K562 (cell line): ENCODE results near the gene CACNG7. TPM values are rescaled to one million over a fixed set of nuclear protein-coding genes. Genes with fewer than 3 reads are reported as not detected.

Experiments used
- ATAC-seq: fragments of 200-7000 bp; cut with Tn5 transposase; 3 replicates; pipeline ENCODE4 v1.9.1; 2020; ENCODE audit warnings: moderate library complexity
- BruUV-seq: library from RNA; stranded (reverse); fragments of 400-500 nt; replicated peaks from 2 replicates; lab custom pipeline; 2021; lab: Mats Ljungman, UMichigan
- CTCF ChIA-PET: fragments of 300-600 bp; formaldehyde crosslinking; extraction: SDS; loops from one replicate; lab custom pipeline; 2021; ENCODE audit warnings: low intra/inter-chr PET ratio; lab: Yijun Ruan, JAX
- POLR2A ChIA-PET: fragments of 300-600, 350-650 bp; sonication (Branson Sonifier 250); formaldehyde crosslinking; extraction: SDS; loops from one replicate; lab custom pipeline; 2021; ENCODE audit warnings: antibody characterized with exemption, inconsistent platforms; lab: Yijun Ruan, JAX
- DNase-seq, 4 experiments: peaks; one replicate each; pipeline versions ENCODE4 v3.0.0 to v3.0.0-alpha.2; 2011 to 2018; ENCODE audit warnings: low spot score in 3 of 4, mixed read lengths in 3 of 4; ENCODE audit errors: extremely low read depth in 1 of 4
- FAIRE-seq: peaks from 2 replicates; lab custom pipeline; 2011; peaks lifted over from hg19 to GRCh38; lab: Jason Lieb, UNC
- H2AFZ ChIP-seq: 2 replicates; pipeline ENCODE4 v1.6.0; 2011; ENCODE audit warnings: low read depth, low read length, control low read depth, inconsistent platforms
- H3K27ac ChIP-seq: fragments of 200-600 bp; 3 replicates; pipeline ENCODE4 v1.8.0; 2011; ENCODE audit warnings: low read depth, mild to moderate bottlenecking, control low read depth, inconsistent platforms, low read length, moderate library complexity, mixed read lengths; ENCODE audit errors: extremely low read depth
- H3K27me3 ChIP-seq, 2 experiments: fragments of 300-600 bp in 1 of 2; 2 replicates in 1 of 2; 3 replicates in 1 of 2; pipeline versions ENCODE4 v1.6.0 to v1.8.0; 2011; ENCODE audit warnings: inconsistent platforms in 2 of 2, low read length in 2 of 2, mild to moderate bottlenecking in 1 of 2, mixed read lengths in 1 of 2, moderate library complexity in 1 of 2; ENCODE audit not compliant: control insufficient read depth in 2 of 2, insufficient read depth in 2 of 2
- H3K36me3 ChIP-seq: fragments of 300-600 bp; 3 replicates; pipeline ENCODE4 v1.8.0; 2011; ENCODE audit warnings: mild to moderate bottlenecking, low read length, inconsistent platforms; ENCODE audit not compliant: control insufficient read depth, insufficient read depth
- H3K4me1 ChIP-seq, 2 experiments: fragments of 200-600 bp in 1 of 2; replicated peaks in 1 of 2; 2 replicates in 1 of 2; 3 replicates in 1 of 2; pipeline versions ENCODE4 v1.5.1 to v1.8.0; 2011; ENCODE audit warnings: inconsistent platforms in 2 of 2, low read length in 2 of 2, mild to moderate bottlenecking in 1 of 2, mixed read lengths in 1 of 2, moderate library complexity in 1 of 2; ENCODE audit not compliant: control insufficient read depth in 2 of 2, insufficient read depth in 2 of 2
- H3K4me2 ChIP-seq: 2 replicates; pipeline ENCODE4 v1.6.1; 2011; ENCODE audit warnings: low read length, control low read depth, inconsistent platforms, mixed read lengths; ENCODE audit not compliant: insufficient read depth
- H3K4me3 ChIP-seq: fragments of 200-600 bp; sonication (generic), shearing (Covaris generic); 2 replicates; pipeline ENCODE4 v1.5.1; 2016; ENCODE audit warnings: control low read depth, inconsistent platforms
- H3K79me2 ChIP-seq: fragments of 200-600 bp; 3 replicates; pipeline ENCODE4 v1.8.0; 2011; ENCODE audit warnings: low read length, inconsistent platforms; ENCODE audit not compliant: control insufficient read depth, insufficient read depth
- H3K9ac ChIP-seq, 2 experiments: 2 replicates each; pipeline versions ENCODE4 v1.6.0 to v1.6.1; 2011; ENCODE audit warnings: low read depth in 2 of 2, low read length in 2 of 2, control low read depth in 1 of 2, inconsistent platforms in 1 of 2, mild to moderate bottlenecking in 1 of 2, mixed read lengths in 1 of 2; ENCODE audit not compliant: insufficient read depth in 1 of 2
- H3K9me1 ChIP-seq: one replicate; pipeline ENCODE4 v1.6.0; 2011; ENCODE audit warnings: inconsistent platforms, mild to moderate bottlenecking, low read length, moderate library complexity; ENCODE audit not compliant: control insufficient read depth, insufficient read depth
- H3K9me3 ChIP-seq: replicated peaks from 2 replicates; pipeline ENCODE4 v1.5.1; 2011; ENCODE audit warnings: low read depth, low read length, inconsistent platforms; ENCODE audit not compliant: control insufficient read depth, insufficient read depth
- H4K20me1 ChIP-seq: replicated peaks from 2 replicates; pipeline ENCODE4 v1.6.1; 2011; ENCODE audit warnings: low read length, inconsistent platforms, mixed read lengths; ENCODE audit not compliant: control insufficient read depth, insufficient read depth
- BRCA1 ChIP-seq, 2 experiments: fragments of 450-650 bp in 1 of 2; sonication (generic) in 1 of 2; formaldehyde crosslinking in 1 of 2; IDR thresholded peaks; 2 replicates each; pipeline versions ENCODE4 v1.5.0 to v1.6.1; 2017 to 2020; ENCODE audit warnings: mild to moderate bottlenecking in 1 of 2, missing genetic modification reagents in 1 of 2
- CGGBP1 ChIP-seq: fragments of 250-450 bp; sonication (Bioruptor Pico); IDR thresholded peaks from 2 replicates; pipeline ENCODE4 v1.9.0; 2021; ENCODE audit warnings: mild to moderate bottlenecking
- CHD2 ChIP-seq: IDR thresholded peaks from 2 replicates; pipeline ENCODE4 v1.6.1; 2011; ENCODE audit warnings: low read depth, low read length
- CREM ChIP-seq: IDR thresholded peaks from 2 replicates; pipeline ENCODE4 v1.6.1; 2014; ENCODE audit warnings: antibody characterized with exemption, low read depth
- EWSR1 ChIP-seq: fragments of 450-650 bp; IDR thresholded peaks from 2 replicates; pipeline ENCODE4 v1.6.1; 2018; ENCODE audit warnings: borderline replicate concordance, mild to moderate bottlenecking, low read depth, moderate library complexity; ENCODE audit not compliant: partially characterized antibody
- FOXO4 ChIP-seq: fragments of 450-650 bp; formaldehyde crosslinking; IDR thresholded peaks from 2 replicates; pipeline ENCODE4 v1.4.0; 2020; ENCODE audit warnings: mild to moderate bottlenecking, moderate library complexity
- ILF3 ChIP-seq: fragments of 450-650 bp; IDR thresholded peaks from 2 replicates; pipeline ENCODE4 v1.6.1; 2018; ENCODE audit warnings: antibody characterized with exemption, mild to moderate bottlenecking, moderate library complexity, borderline replicate concordance
- KDM5B ChIP-seq: fragments of 200-600 bp; sonication (generic); IDR thresholded peaks from 2 replicates; pipeline ENCODE4 v1.6.1; 2012; ENCODE audit warnings: low read depth, mild to moderate bottlenecking, moderate library complexity, low read length, control low read depth, inconsistent platforms; ENCODE audit not compliant: insufficient replicate concordance
- MAFF ChIP-seq: IDR thresholded peaks from 2 replicates; pipeline ENCODE4 v1.6.1; 2012; ENCODE audit warnings: low read length, improper control_type of control experiment
- RBM22 ChIP-seq: fragments of 200-400 bp; formaldehyde crosslinking; IDR thresholded peaks from 2 replicates; pipeline ENCODE4 v1.6.1; 2018; ENCODE audit warnings: low read length, low read depth; ENCODE audit not compliant: poor library complexity, severe bottlenecking
- VEZF1 ChIP-seq: fragments of 200-800 bp; sonication (Bioruptor generic); IDR thresholded peaks from 2 replicates; pipeline ENCODE4 v1.6.1; 2017; ENCODE audit warnings: missing genetic modification characterization, missing compliant biosample characterization
- ZC3H11A ChIP-seq: IDR thresholded peaks from 2 replicates; pipeline ENCODE4 v1.6.1; 2012; ENCODE audit warnings: low read depth, low read length, improper control_type of control experiment
- ZKSCAN3 ChIP-seq: fragments of 250-450 bp; sonication (Bioruptor Pico); IDR thresholded peaks from 2 replicates; pipeline ENCODE4 v1.4.0; 2020
- ZNF146 ChIP-seq: IDR thresholded peaks from one replicate; pipeline ENCODE4 v1.6.1; 2018; ENCODE audit warnings: missing compliant biosample characterization; ENCODE audit not compliant: unreplicated experiment
- WGBS: fragments of 100-300 bp; shearing (Covaris generic); methylation state at CpG from one replicate; pipeline ENCODE4 v1.1.6; 2016; ENCODE audit warnings: low coverage, mixed read lengths; ENCODE audit not compliant: insufficient coverage; ENCODE audit errors: missing lambda C conversion rate; 5-methylcytosine and 5-hydroxymethylcytosine counted together
- in situ Hi-C: fragments of 300-500 bp; cut with MboI; formaldehyde crosslinking; loops from 4 replicates; pipeline ENCODE4 v1.15.0; 2018; ENCODE audit warnings: inconsistent platforms, mixed read lengths
- intact Hi-C: fragments of 100-400 bp; cut with micrococcal nuclease; formaldehyde crosslinking; loops from 2 replicates; pipeline ENCODE4 v1.14.2; 2022
- polyA plus RNA-seq, 8 experiments: library from polyadenylated mRNA; depleted of rRNA in 4 of 8; stranded (reverse) in 5 of 8; unstranded in 3 of 8; fragments of >200 nt; fragmentation: Nextera tagmentation in 2 of 8; fragmentation: Illumina TruSeq in 1 of 8; extraction: Ambion mirVana in 2 of 8; extraction: Trizol in 1 of 8; gene quantifications; 2 replicates each; pipeline versions ENCODE4 v1.2.1 to v1.2.3, GENCODE V29; 2011 to 2014; ENCODE audit warnings: inconsistent platforms in 1 of 8, missing spikeins in 1 of 8
- total RNA-seq, 7 experiments: library from RNA; depleted of rRNA in 6 of 7; stranded (reverse); fragments of >200 nt in 6 of 7; fragmentation: Illumina TruSeq in 2 of 7; extraction: Trizol in 2 of 7; gene quantifications; 2 replicates each; pipeline versions ENCODE4 v1.2.1 to v1.2.3, GENCODE V29; 2011 to 2021; ENCODE audit warnings: low replicate concordance in 1 of 7

The CACNG7 gene
- total and polyA plus RNA-seq, 9 of the 15 experiments (the other 6 are each of a cell fraction or from before 2014, with no cell fraction given) = not detected

- no peak overlapping the region for H3K27ac ChIP-seq
- ChIA-PET CTCF (no interaction called here), POLR2A (interaction anchor here (0.6 to 1.0 kb wide), 4 partner anchors 22 to 216 kb away, joined by 3 to 4 read pairs (median 3); partner anchors contain the start of gene MYADM)
- FAIRE-seq (peak; percentile 29), ATAC-seq (peak; percentile 93), DNase-seq (peak; percentile 64 to 97 (median 96))
- H3K4me2 ChIP-seq = peak overlapping the region; percentile 66
- peaks cover 6% of the 10 kb centered on the region; the same call in 1 of the 2 replicates for H4K20me1 ChIP-seq
- peaks cover 3 to 14% of the 10 kb centered on the region in 2 experiments; a peak in 3 of 5 replicates for H3K4me1 ChIP-seq
- BruUV-seq = no TSS peak
- no peak overlapping the region for H3K9ac ChIP-seq
- H2AFZ ChIP-seq = peak overlapping the region; percentile 59; the same call in 1 of the 2 replicates
- H3K4me3 ChIP-seq = peak overlapping the region; percentile 26
- in situ Hi-C loops (no loop called here), intact Hi-C loops (no loop called here)
- no peaks in the 10 kb centered on the region for H3K9me1 ChIP-seq
- H3K36me3 ChIP-seq = no peaks in the 10 kb centered on the region
- under 1% methylated on average over 26 of the region's 42 CpGs for WGBS
- H3K79me2 ChIP-seq = no peaks in the 10 kb centered on the region
- H3K9me3 ChIP-seq = no peaks in the 10 kb centered on the region
- peaks cover 3 to 41% of the 10 kb centered on the region in 2 experiments; a peak in 3 of 5 replicates for H3K27me3 ChIP-seq
- no peak for TF ChIP-seq BRCA1 (IDR thresholded peaks at IDR 0.05)
- TF ChIP-seq BRCA1 (CRISPR knock-in tag; IDR thresholded peaks at IDR 0.05) = no peak
- TF ChIP-seq EWSR1 = no peak
- TF ChIP-seq ZC3H11A = no peak
- TF ChIP-seq ILF3 = no peak
- no peak for TF ChIP-seq CGGBP1
- TF ChIP-seq ZKSCAN3 = no peak
- TF ChIP-seq VEZF1 (CRISPR knock-in tag) = peak; percentile 40; the same call in 1 of the 2 replicates
- TF ChIP-seq KDM5B = no peak
- TF ChIP-seq RBM22 = no peak
- TF ChIP-seq FOXO4 (CRISPR knock-in tag) = no peak
- TF ChIP-seq MAFF = no peak
- no peak for TF ChIP-seq CREM
- no peak for TF ChIP-seq ZNF146 (CRISPR knock-in tag)
- TF ChIP-seq CHD2 = no peak
These were observed 10.3 kb upstream of the CACNG7 start for GRCh38 chr19:53898636-53899341.
